MG63 (cell line): ENCODE measurements around the gene KLHL13. TPM values are rescaled to one million over a fixed set of nuclear protein-coding genes. Genes with fewer than 3 reads are reported as not detected.

Source experiments
- total RNA-seq: library from RNA; depleted of rRNA; stranded (reverse); fragments of >200 nt; shearing (Covaris generic); gene quantifications from 2 replicates; pipeline ENCODE4 v1.2.3, GENCODE V29; 2014; ENCODE audit warnings: low replicate concordance; rRNA removed

The KLHL13 gene
- total RNA-seq, 1 experiment from 2014 or later = 14.2 TPM

Other genes with a start within 250 kb of the KLHL13 start
- gene WDR44, start 229.3 kb upstream of the KLHL13 start, total RNA-seq = 6.1 and 6.3 TPM in 2 replicates